Measurements from ENCODE around the gene PDZK1IP1. TPM values are rescaled to one million over a fixed set of nuclear protein-coding genes. Genes with fewer than 3 reads are reported as not detected.

PDZK1IP1 gene
- total and polyA plus RNA-seq, 2 of the 13 experiments (the other 11 are each of a cell fraction or from before 2014, with no cell fraction given): 0.24 to 1.6 TPM

- POLR2A ChIA-PET: no interaction called here
- no peaks in the 10 kb centered on the region for H4K20me1 ChIP-seq (ENCODE audit: insufficient read depth, low read length)
- ATAC-seq (no peak), FAIRE-seq (no peak), DNase-seq (ENCODE audit: low spot score) (no peak)
- H3K4me2 ChIP-seq (ENCODE audit: low read depth, low read length): peak overlapping the region; percentile 71; the same call in 1 of the 2 replicates
- WGBS (ENCODE audit: low lambda C conversion rate): 77% methylated on average over 3 of the region's 9 CpGs
- no peaks in the 10 kb centered on the region for H3K79me2 ChIP-seq (ENCODE audit: insufficient read depth, low read length)
- TF ChIP-seq MTF1 (CRISPR knock-in tag; IDR thresholded peaks at IDR 0.05) (no peak), ZNF646 (CRISPR knock-in tag; IDR thresholded peaks at IDR 0.05) (peak; percentile 16; the same call in 1 of the 2 replicates)
- no peak overlapping the region for H3K4me3 ChIP-seq (replicated peaks in 1 of 3; ENCODE audit: insufficient read depth in 1 of 3, low read depth in 2 of 3, low read length in 3 of 3)
- peaks cover 24% of the 10 kb centered on the region for H3K4me1 ChIP-seq (ENCODE audit: insufficient read depth, low read length)
- H3K36me3 ChIP-seq (replicated peaks in 1 of 2; ENCODE audit: control insufficient read depth in 1 of 2, insufficient read depth in 2 of 2, low read length in 2 of 2): no peaks in the 10 kb centered on the region
- no peak overlapping the region for H3K27ac ChIP-seq (ENCODE audit: extremely low read length, insufficient read depth, low read length)
- H3K9me3 ChIP-seq (ENCODE audit: low read length): no peaks in the 10 kb centered on the region
- in situ Hi-C loops (cut with HindIII; ENCODE audit: extremely low pct_ligation_motif_present, low pct_unique_long_range_greater_than_20kb) (no loop called here), intact Hi-C loops (cut with micrococcal nuclease; ENCODE audit: unreplicated experiment) (loop anchor here (5.0 kb wide), 1 partner anchor 263 kb away; no protein-coding TSS in a partner anchor)
- H2AFZ ChIP-seq (ENCODE audit: low read length): no peak overlapping the region
- CTCF ChIA-PET (ENCODE audit: low intra/inter-chr PET ratio, low total read pairs): no interaction called here
- no peak overlapping the region for H3K9ac ChIP-seq (ENCODE audit: insufficient read depth, low read depth, low read length)
- BruUV-seq (replicated peaks): no TSS peak
- peaks cover 18 to 81% of the 10 kb centered on the region in 2 experiments for H3K27me3 ChIP-seq (ENCODE audit: control insufficient read depth in 1 of 2, insufficient read depth in 2 of 2, low read length in 2 of 2)
Observed at GRCh38 chr1:47223921-47224675, 34.3 kb upstream of the PDZK1IP1 start.

Measured in HepG2 (cell line).